GM21737 (cell line): Measurements from ENCODE around the gene CRIP2.

ENCODE experiments used
- ATAC-seq: cut with Tn5 transposase; IDR thresholded peaks from one replicate; pipeline ENCODE4 v1.9.1; 2021; ENCODE audit warnings: mild to moderate bottlenecking, moderate library complexity; ENCODE audit not compliant: unreplicated experiment

CRIP2 gene

GRCh38 chr14:105526776-105527380 is 52.3 kb downstream of the CRIP2 start:
- no peak for ATAC-seq

GRCh38 chr14:105527381-105527825 is 52.8 kb downstream of the CRIP2 start:
- ATAC-seq: no peak

GRCh38 chr14:105527826-105528585 is 53.4 kb downstream of the CRIP2 start:
- ATAC-seq: no peak

- no peak for ATAC-seq
Measured at GRCh38 chr14:105528586-105529318, 54.1 kb downstream of the CRIP2 start.

GRCh38 chr14:105529319-105529568 is 54.6 kb downstream of the CRIP2 start:
- no peak for ATAC-seq
